ENCODE measurements around the gene DMD.

The DMD gene

GRCh38 chrX:31858915-31859314 lies 1352.4 kb downstream of the DMD start:
- no peaks in the 10 kb centered on the region for H3K9me3 ChIP-seq (ENCODE audit: insufficient read depth, low read length, severe bottlenecking)
- H3K79me2 ChIP-seq (ENCODE audit: insufficient read depth, low read length), result no peaks in the 10 kb centered on the region
- H3K4me1 ChIP-seq (ENCODE audit: insufficient read depth, low read length), result no peaks in the 10 kb centered on the region
- no peaks in the 10 kb centered on the region for H3K27me3 ChIP-seq (ENCODE audit: insufficient read depth, low read length, poor library complexity)
- H3K36me3 ChIP-seq (ENCODE audit: insufficient read depth, low read length), result no peaks in the 10 kb centered on the region
- H3K4me3 ChIP-seq (ENCODE audit: low read depth in 1 of 2, low read length in 2 of 2), result no peak overlapping the region
- no peak for ATAC-seq (ENCODE audit: insufficient read depth, low read depth)
- DNase-seq, result no peak
- no peak overlapping the region for H2AFZ ChIP-seq (ENCODE audit: low read depth, low read length)
- no peak for TF ChIP-seq CTCF (IDR thresholded peaks at IDR 0.05; ENCODE audit: borderline replicate concordance, extremely low read depth, low read length, poor library complexity, severe bottlenecking)
- TF ChIP-seq EZH2 (IDR thresholded peaks at IDR 0.05; ENCODE audit: borderline replicate concordance, low read depth, low read length, severe bottlenecking), result no peak
- no peak overlapping the region for H3K9ac ChIP-seq (ENCODE audit: low read depth, low read length)
- no peak overlapping the region for H3K27ac ChIP-seq (ENCODE audit: low read length)
- H3K4me2 ChIP-seq (ENCODE audit: insufficient read depth, low read length), result no peak overlapping the region
- no peaks in the 10 kb centered on the region for H4K20me1 ChIP-seq (ENCODE audit: insufficient read depth, low read length)

GRCh38 chrX:31854716-31855115 lies 1356.6 kb downstream of the DMD start:
- Histone ChIP-seq H3K79me2 (ENCODE audit: insufficient read depth, low read length) (no peaks in the 10 kb centered on the region), H3K4me1 (ENCODE audit: insufficient read depth, low read length) (no peaks in the 10 kb centered on the region), H3K9ac (ENCODE audit: low read depth, low read length) (no peak overlapping the region), H2AFZ (ENCODE audit: low read depth, low read length) (no peak overlapping the region), H3K36me3 (ENCODE audit: insufficient read depth, low read length) (no peaks in the 10 kb centered on the region), H4K20me1 (ENCODE audit: insufficient read depth, low read length) (no peaks in the 10 kb centered on the region), H3K4me3 (ENCODE audit: low read depth in 1 of 2, low read length in 2 of 2) (no peak overlapping the region), H3K27me3 (ENCODE audit: insufficient read depth, low read length, poor library complexity) (no peaks in the 10 kb centered on the region), H3K27ac (ENCODE audit: low read length) (no peak overlapping the region), H3K9me3 (ENCODE audit: insufficient read depth, low read length, severe bottlenecking) (no peaks in the 10 kb centered on the region), H3K4me2 (ENCODE audit: insufficient read depth, low read length) (no peak overlapping the region)
- DNase-seq (no peak), ATAC-seq (ENCODE audit: insufficient read depth, low read depth) (no peak)
- no peak for TF ChIP-seq EZH2 (IDR thresholded peaks at IDR 0.05; ENCODE audit: borderline replicate concordance, low read depth, low read length, severe bottlenecking)
- no peak for TF ChIP-seq CTCF (IDR thresholded peaks at IDR 0.05; ENCODE audit: borderline replicate concordance, extremely low read depth, low read length, poor library complexity, severe bottlenecking)

GRCh38 chrX:31851761-31852160 lies 1359.6 kb downstream of the DMD start:
- no peak overlapping the region for H3K27ac ChIP-seq (ENCODE audit: low read length)
- H3K4me2 ChIP-seq (ENCODE audit: insufficient read depth, low read length), result no peak overlapping the region

More at GRCh38 chrX:31851761-31852160, 1359.6 kb downstream of the DMD start:
- Histone ChIP-seq H2AFZ (ENCODE audit: low read depth, low read length) (no peak overlapping the region), H3K27me3 (ENCODE audit: insufficient read depth, low read length, poor library complexity) (no peaks in the 10 kb centered on the region), H3K36me3 (ENCODE audit: insufficient read depth, low read length) (no peaks in the 10 kb centered on the region), H3K9me3 (ENCODE audit: insufficient read depth, low read length, severe bottlenecking) (no peaks in the 10 kb centered on the region), H3K4me1 (ENCODE audit: insufficient read depth, low read length) (no peaks in the 10 kb centered on the region), H4K20me1 (ENCODE audit: insufficient read depth, low read length) (no peaks in the 10 kb centered on the region), H3K4me3 (ENCODE audit: low read depth in 1 of 2, low read length in 2 of 2) (no peak overlapping the region), H3K79me2 (ENCODE audit: insufficient read depth, low read length) (no peaks in the 10 kb centered on the region), H3K9ac (ENCODE audit: low read depth, low read length) (no peak overlapping the region)
- TF ChIP-seq EZH2 (IDR thresholded peaks at IDR 0.05; ENCODE audit: borderline replicate concordance, low read depth, low read length, severe bottlenecking) (no peak), CTCF (IDR thresholded peaks at IDR 0.05; ENCODE audit: borderline replicate concordance, extremely low read depth, low read length, poor library complexity, severe bottlenecking) (no peak)
- DNase-seq (no peak), ATAC-seq (ENCODE audit: insufficient read depth, low read depth) (no peak)

Data from DND-41 (cell line).